ENCODE data around the gene HLF. TPM values are rescaled to one million over a fixed set of nuclear protein-coding genes. Genes with fewer than 3 reads are reported as not detected.

Gene HLF
- polyA plus RNA-seq, 3 donors, result not detected

DNA sequence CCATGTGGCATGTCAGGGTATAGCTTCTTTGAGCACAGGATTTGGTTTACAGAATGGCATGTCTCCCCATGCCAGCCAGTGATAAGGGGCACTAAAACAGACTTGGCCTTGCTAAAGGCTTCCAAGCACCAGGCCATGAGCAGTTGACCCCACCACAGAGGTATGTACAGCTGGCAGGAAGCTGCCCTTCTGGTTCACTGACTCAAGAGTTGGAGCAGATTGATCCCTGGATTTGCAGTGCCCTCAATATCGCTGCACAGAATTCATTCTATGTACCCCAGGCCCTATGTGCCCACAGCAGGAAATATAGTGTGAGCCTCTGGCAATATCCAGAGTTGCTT lies 24.3 kb downstream of the HLF start:
- Mint-ChIP-seq H3K36me3 (no peaks in the 10 kb centered on the region), H3K4me3 (no peak overlapping the region), H3K27ac (no peak overlapping the region), H3K27me3 (ENCODE audit: low read depth in 3 of 3) (peaks cover 0 to 1% (median 0%) of the 10 kb centered on the region in 3 donors), H3K9me3 (peaks cover 0 to 3% (median 2%) of the 10 kb centered on the region in 7 donors), H3K4me1 (peaks cover 3% of the 10 kb centered on the region)
- H3K27me3 ChIP-seq (ENCODE audit: control insufficient read depth in 2 of 2, insufficient read depth in 2 of 2, low read length in 2 of 2), result no peaks in the 10 kb centered on the region
- no peaks in the 10 kb centered on the region for H3K36me3 ChIP-seq (replicated peaks in 1 of 2; ENCODE audit: control insufficient read depth in 1 of 2, insufficient read depth in 2 of 2, low read length in 2 of 2)
- no peak overlapping the region for H3K4me2 ChIP-seq (replicated peaks; ENCODE audit: extremely low read depth, low read length, poor library complexity, severe bottlenecking)
- no peak overlapping the region for H2AFZ ChIP-seq (ENCODE audit: insufficient read depth, low read depth, low read length, poor library complexity, severe bottlenecking)
- no peak overlapping the region for H3K4me3 ChIP-seq (replicated peaks in 1 of 3; ENCODE audit: low read depth in 2 of 3, low read length in 3 of 3)
- H3K9me3 ChIP-seq (replicated peaks in 1 of 2; ENCODE audit: control insufficient read depth in 1 of 2, insufficient read depth in 1 of 2, low read length in 2 of 2), result no peaks in the 10 kb centered on the region
- H3K27ac ChIP-seq (ENCODE audit: low read depth in 1 of 2, low read length in 2 of 2), result no peak overlapping the region
- DNase-seq, result no peak
- H4K20me1 ChIP-seq (ENCODE audit: insufficient read depth, low read length), result no peaks in the 10 kb centered on the region
- H3K79me2 ChIP-seq (ENCODE audit: insufficient read depth, low read length), result no peaks in the 10 kb centered on the region
- intact Hi-C loops (cut with micrococcal nuclease), result no loop called here
- H3K9ac ChIP-seq (ENCODE audit: insufficient read depth, low read length, poor library complexity, severe bottlenecking), result no peak overlapping the region
- H3K4me1 ChIP-seq (ENCODE audit: control insufficient read depth in 1 of 2, insufficient read depth in 2 of 2, low read length in 2 of 2), result peaks cover under 1 to 1% of the 10 kb centered on the region in 2 donors
- WGBS (ENCODE audit: insufficient coverage), result no CpG with 5 or more reads among the region's 1 CpG
- TF ChIP-seq CTCF (IDR thresholded peaks at IDR 0.05), result no peak

DNA sequence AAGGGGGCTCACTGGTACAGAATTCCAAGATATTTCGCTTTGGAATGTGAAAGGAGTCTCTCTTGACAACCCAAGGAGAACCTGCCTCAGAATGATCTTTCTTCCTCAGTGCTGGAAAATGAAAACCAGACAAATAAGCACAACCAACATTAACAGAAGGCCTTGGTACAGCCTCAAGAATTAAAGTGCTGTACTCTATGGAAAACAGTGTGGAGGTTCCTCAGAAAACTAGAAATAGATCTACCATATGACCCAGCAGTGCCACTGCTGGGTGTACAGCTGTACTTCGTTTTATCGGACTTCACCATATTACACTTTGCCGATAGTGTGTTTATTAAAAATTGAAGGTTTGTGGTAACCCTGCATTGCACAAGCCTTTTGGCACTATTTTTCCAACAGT lies 25.2 kb downstream of the HLF start:
- H2AFZ ChIP-seq (ENCODE audit: insufficient read depth, low read depth, low read length, poor library complexity, severe bottlenecking), result no peak overlapping the region
- H3K4me1 Mint-ChIP-seq, result peaks cover 12% of the 10 kb centered on the region
- no CpG with 5 or more reads among the region's 4 CpGs for WGBS (ENCODE audit: insufficient coverage)
- no peaks in the 10 kb centered on the region for H4K20me1 ChIP-seq (ENCODE audit: insufficient read depth, low read length)
- H3K27ac Mint-ChIP-seq, result no peak overlapping the region
- H3K36me3 Mint-ChIP-seq, result no peaks in the 10 kb centered on the region
- intact Hi-C loops (cut with micrococcal nuclease), result no loop called here
- no peaks in the 10 kb centered on the region for H3K9me3 ChIP-seq (replicated peaks in 1 of 2; ENCODE audit: control insufficient read depth in 1 of 2, insufficient read depth in 1 of 2, low read length in 2 of 2)
- H3K4me2 ChIP-seq (replicated peaks; ENCODE audit: extremely low read depth, low read length, poor library complexity, severe bottlenecking), result no peak overlapping the region
- no peak overlapping the region for H3K27ac ChIP-seq (ENCODE audit: low read depth in 1 of 2, low read length in 2 of 2)
- H3K79me2 ChIP-seq (ENCODE audit: insufficient read depth, low read length), result no peaks in the 10 kb centered on the region
- H3K36me3 ChIP-seq (replicated peaks in 1 of 2; ENCODE audit: control insufficient read depth in 1 of 2, insufficient read depth in 2 of 2, low read length in 2 of 2), result no peaks in the 10 kb centered on the region
- DNase-seq, result no peak
- no peaks in the 10 kb centered on the region for H3K27me3 ChIP-seq (ENCODE audit: control insufficient read depth in 2 of 2, insufficient read depth in 2 of 2, low read length in 2 of 2)
- H3K4me3 ChIP-seq (replicated peaks in 1 of 3; ENCODE audit: low read depth in 2 of 3, low read length in 3 of 3), result no peak overlapping the region
- peaks cover 6 to 10% of the 10 kb centered on the region in 2 donors for H3K4me1 ChIP-seq (ENCODE audit: control insufficient read depth in 1 of 2, insufficient read depth in 2 of 2, low read length in 2 of 2)
- H3K9me3 Mint-ChIP-seq, result peaks cover 0 to 3% (median 2%) of the 10 kb centered on the region in 7 donors
- no peaks in the 10 kb centered on the region for H3K27me3 Mint-ChIP-seq (ENCODE audit: low read depth in 3 of 3)
- no peak for TF ChIP-seq CTCF (IDR thresholded peaks at IDR 0.05)
- no peak overlapping the region for H3K9ac ChIP-seq (ENCODE audit: insufficient read depth, low read length, poor library complexity, severe bottlenecking)
- no peak overlapping the region for H3K4me3 Mint-ChIP-seq

Data from CD14-positive monocyte (primary cell).